ENCODE results near the gene CYP1B1.

The CYP1B1 gene

GRCh38 chr2:38017836-38018235 lies 58.1 kb downstream of the CYP1B1 start:
- no peak overlapping the region for H3K27ac ChIP-seq
- no peaks in the 10 kb centered on the region for H3K4me1 ChIP-seq
- H3K27me3 ChIP-seq: no peaks in the 10 kb centered on the region
- no peaks in the 10 kb centered on the region for H3K36me3 ChIP-seq
- no peak overlapping the region for H3K4me3 ChIP-seq
- H3K9me3 ChIP-seq: no peaks in the 10 kb centered on the region
- TF ChIP-seq CTCF (IDR thresholded peaks at IDR 0.05): no peak
- intact Hi-C loops (cut with DNase I; ENCODE audit: low total_unique reads): no loop called here
- DNase-seq: no peak

Data from tibial artery (tissue), 4 donors.